Panc1 (cell line): ENCODE results near the gene RAB23. TPM values are rescaled to one million over a fixed set of nuclear protein-coding genes. Genes with fewer than 3 reads are reported as not detected.

Experiments
- ATAC-seq: fragments of 200-7000 bp; cut with Tn5 transposase; 2 replicates; pipeline ENCODE4 v1.9.1; 2020; ENCODE audit warnings: mild to moderate bottlenecking, moderate library complexity
- BruUV-seq: library from RNA; stranded (reverse); fragments of 400-500 nt; replicated peaks from 2 replicates; lab custom pipeline; 2021; lab: Mats Ljungman, UMichigan
- CTCF ChIA-PET: fragments of 300-600 bp; sonication (Branson Sonifier 250); formaldehyde crosslinking; loops from one replicate; lab custom pipeline; 2022; ENCODE audit warnings: antibody characterized with exemption; lab: Charles Lee
- POLR2A ChIA-PET: fragments of 300-600 bp; sonication (Branson Sonifier 250); formaldehyde crosslinking; loops from one replicate; lab custom pipeline; 2022; ENCODE audit warnings: antibody characterized with exemption; lab: Charles Lee
- DNase-seq: peaks from one replicate; pipeline ENCODE4 v3.0.0-alpha.2; 2010; ENCODE audit warnings: low read depth, low spot score
- H3K27ac ChIP-seq: 2 replicates; pipeline ENCODE4 v1.5.1; 2011; ENCODE audit warnings: mild to moderate bottlenecking, low read length, inconsistent platforms
- H3K27me3 ChIP-seq: fragments of 200-500 bp; sonication (Bioruptor generic); 2 replicates; pipeline ENCODE4 v1.6.0; 2014; ENCODE audit warnings: low read length, inconsistent platforms; ENCODE audit not compliant: control insufficient read depth, insufficient read depth
- H3K36me3 ChIP-seq: fragments of 200-500 bp; sonication (Bioruptor generic); 2 replicates; pipeline ENCODE4 v1.5.1; 2014; ENCODE audit warnings: inconsistent platforms, mild to moderate bottlenecking, low read length, moderate library complexity; ENCODE audit not compliant: control insufficient read depth, insufficient read depth
- H3K4me1 ChIP-seq: 2 replicates; pipeline ENCODE4 v1.5.1; 2011; ENCODE audit warnings: inconsistent platforms, mild to moderate bottlenecking, low read length, moderate library complexity; ENCODE audit not compliant: control insufficient read depth, insufficient read depth
- H3K4me3 ChIP-seq, 2 experiments: 2 replicates each; pipeline ENCODE4 v1.5.1; 2011 to 2012; ENCODE audit warnings: low read depth in 2 of 2, low read length in 2 of 2, mild to moderate bottlenecking in 2 of 2, inconsistent platforms in 1 of 2, moderate library complexity in 1 of 2
- H3K9me3 ChIP-seq: fragments of 200-500 bp; sonication (Bioruptor generic); 2 replicates; pipeline ENCODE4 v1.5.1; 2014; ENCODE audit warnings: low read depth, mild to moderate bottlenecking, inconsistent platforms, low read length, moderate library complexity; ENCODE audit not compliant: control insufficient read depth, insufficient read depth
- CTCF ChIP-seq: fragments of 450-650 bp; IDR thresholded peaks from 2 replicates; pipeline ENCODE4 v1.5.1; 2017; ENCODE audit warnings: mild to moderate bottlenecking
- POLR2AphosphoS5 ChIP-seq: IDR thresholded peaks from 2 replicates; pipeline ENCODE4 v1.6.1; 2012; ENCODE audit warnings: mild to moderate bottlenecking, low read depth, low read length, moderate library complexity
- REST ChIP-seq, 2 experiments: IDR thresholded peaks; 2 replicates each; pipeline ENCODE4 v1.6.1; 2011 to 2012; ENCODE audit warnings: low read depth in 2 of 2, control low read depth in 1 of 2, low read length in 1 of 2, mild to moderate bottlenecking in 1 of 2, moderate library complexity in 1 of 2; ENCODE audit not compliant: insufficient read depth in 1 of 2
- SIN3A ChIP-seq: IDR thresholded peaks from 2 replicates; pipeline ENCODE4 v1.6.1; 2012; ENCODE audit warnings: low read depth, mild to moderate bottlenecking, low read length, moderate library complexity, borderline replicate concordance; ENCODE audit not compliant: insufficient read depth
- TCF7L2 ChIP-seq: IDR thresholded peaks from 2 replicates; pipeline ENCODE4 v1.6.1; 2011; ENCODE audit warnings: mild to moderate bottlenecking, low read depth, low read length, inconsistent platforms
- in situ Hi-C: cut with HindIII; loops from 2 replicates; pipeline ENCODE4 v1.10.0; 2016; ENCODE audit warnings: low sequenced_read_pairs, low pct_unique_long_range_greater_than_20kb
- intact Hi-C: fragments of 100-400 bp; cut with micrococcal nuclease; formaldehyde crosslinking; loops from one replicate; pipeline ENCODE4 v1.10.0; 2022; ENCODE audit not compliant: unreplicated experiment
- total RNA-seq: library from RNA; stranded (reverse); gene quantifications from one replicate; pipeline ENCODE4 v1.2.1, GENCODE V29; 2021; ENCODE audit not compliant: unreplicated experiment

Gene RAB23
- total RNA-seq, 1 experiment from 2014 or later: 25.5 TPM

DNA sequence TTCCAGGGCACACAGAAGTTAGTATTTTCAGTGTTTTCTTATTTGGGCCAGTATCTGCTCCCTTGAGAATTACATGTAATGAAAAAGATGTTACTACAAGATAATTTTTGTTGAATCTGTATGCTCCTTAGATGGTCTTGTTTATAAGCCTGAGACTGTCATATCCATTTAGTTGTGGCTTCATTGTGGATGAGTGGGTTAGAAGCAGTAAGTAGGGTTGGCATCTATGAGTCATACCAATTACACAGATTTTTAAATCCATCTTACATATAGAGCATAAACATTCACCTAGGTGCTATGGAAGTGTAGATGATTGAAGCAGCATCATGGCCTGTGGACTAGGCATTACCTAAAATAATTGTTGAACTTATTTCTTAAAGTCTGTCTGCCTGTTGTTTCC lies 63.4 kb downstream of the RAB23 start:
- POLR2A ChIA-PET: interaction anchor here (0.6 kb wide), 1 partner anchor 63 kb away, joined by 15 read pairs; no protein-coding TSS in a partner anchor
- peaks cover 16% of the 10 kb centered on the region for H3K36me3 ChIP-seq
- H3K27me3 ChIP-seq: no peaks in the 10 kb centered on the region
- no peak overlapping the region for H3K27ac ChIP-seq
- no TSS peak for BruUV-seq
- CTCF ChIA-PET: interaction anchor here (0.6 kb wide), 1 partner anchor 9 kb away, joined by 6 read pairs; no protein-coding TSS in a partner anchor
- TF ChIP-seq TCF7L2 (no peak), SIN3A (no peak), CTCF (no peak), POLR2AphosphoS5 (no peak), REST (IDR thresholded peaks at IDR 0.05; ENCODE audit: insufficient read depth in 1 of 2, low read depth in 2 of 2, low read length in 1 of 2) (no peak)
- intact Hi-C loops (no loop called here), in situ Hi-C loops (no loop called here)
- no peaks in the 10 kb centered on the region for H3K4me1 ChIP-seq
- no peaks in the 10 kb centered on the region for H3K9me3 ChIP-seq
- DNase-seq (no peak), ATAC-seq (no peak)
- no peak overlapping the region for H3K4me3 ChIP-seq

- intact Hi-C loops (no loop called here), in situ Hi-C loops (no loop called here)
- no peak for ATAC-seq
- CTCF ChIA-PET: no interaction called here
- H3K4me1 ChIP-seq: no peaks in the 10 kb centered on the region
- no peak overlapping the region for H3K27ac ChIP-seq
- TF ChIP-seq SIN3A: no peak
- TF ChIP-seq CTCF: no peak
- TF ChIP-seq REST (IDR thresholded peaks at IDR 0.05; ENCODE audit: insufficient read depth in 1 of 2, low read depth in 2 of 2, low read length in 1 of 2): no peak
- TF ChIP-seq TCF7L2: no peak
- TF ChIP-seq POLR2AphosphoS5: no peak
- no peak for DNase-seq
- no peaks in the 10 kb centered on the region for H3K27me3 ChIP-seq
- POLR2A ChIA-PET: no interaction called here
- no TSS peak for BruUV-seq
- H3K9me3 ChIP-seq: no peaks in the 10 kb centered on the region
- H3K4me3 ChIP-seq: no peak overlapping the region
- peaks cover 4% of the 10 kb centered on the region for H3K36me3 ChIP-seq
Observed at GRCh38 chr6:57147955-57148858, 73.9 kb downstream of the RAB23 start.
